NCI-H446 (cell line): Measurements from ENCODE around the gene PCYT1A.
"Not testable (repeated sequence)": the region's sequence is repeated elsewhere in the genome, so short reads cannot be mapped to it uniquely, and the experiment has no call there.

Source experiments
- DNase-seq, 2 experiments: peaks; one replicate each; lab custom pipeline; 2025; lab: John Stamatoyannopoulos, UW

PCYT1A gene

GRCh38 chr3:196287090-196287439 lies 461 bp downstream of the PCYT1A start:
- DNase-seq, result no peak

GRCh38 chr3:196284396-196284795 lies 3.1 kb downstream of the PCYT1A start:
- no peak for DNase-seq

- DNase-seq, result no peak
Measured at GRCh38 chr3:196281962-196282361, 5.6 kb downstream of the PCYT1A start.

- DNase-seq, result no peak
Measured at GRCh38 chr3:196280689-196281440, 6.7 kb downstream of the PCYT1A start.

GRCh38 chr3:196275126-196275525 lies 12.4 kb downstream of the PCYT1A start:
- no peak for DNase-seq

- no peak for DNase-seq
Measured at GRCh38 chr3:196274585-196274984, 12.9 kb downstream of the PCYT1A start.

- no peak for DNase-seq
Measured at GRCh38 chr3:196273655-196274054, 13.9 kb downstream of the PCYT1A start.

- no peak for DNase-seq
Measured at GRCh38 chr3:196272826-196273225, 14.7 kb downstream of the PCYT1A start.

- no peak for DNase-seq
Measured at GRCh38 chr3:196270499-196270898, 17.0 kb downstream of the PCYT1A start.

- no peak for DNase-seq
Measured at GRCh38 chr3:196268284-196269163, 19.0 kb downstream of the PCYT1A start.

GRCh38 chr3:196263819-196264218 lies 23.7 kb downstream of the PCYT1A start:
- no peak for DNase-seq

- DNase-seq, result no peak
Measured at GRCh38 chr3:196260784-196261183, 26.7 kb downstream of the PCYT1A start.

- no peak for DNase-seq
Measured at GRCh38 chr3:196255776-196256175, 31.8 kb downstream of the PCYT1A start.

GRCh38 chr3:196254376-196255283 lies 32.9 kb downstream of the PCYT1A start:
- DNase-seq, result no peak

GRCh38 chr3:196251918-196252317 lies 35.6 kb downstream of the PCYT1A start:
- no peak for DNase-seq

- DNase-seq, result no peak
Measured at GRCh38 chr3:196246612-196247308, 40.8 kb downstream of the PCYT1A start.

- not testable (repeated sequence) for DNase-seq
Measured at GRCh38 chr3:196244166-196244565, 43.4 kb downstream of the PCYT1A start.

GRCh38 chr3:196241704-196242103 lies 45.8 kb downstream of the PCYT1A start:
- DNase-seq, result no peak

- DNase-seq, result no peak
Measured at GRCh38 chr3:196240424-196240823, 47.1 kb downstream of the PCYT1A start.

- no peak for DNase-seq
Measured at GRCh38 chr3:196238612-196239560, 48.6 kb downstream of the PCYT1A start.
